DND-41 (cell line): ENCODE data around the gene FASN.

Source experiments
- ATAC-seq: fragments of 200-7000 bp; cut with Tn5 transposase; 3 replicates; pipeline ENCODE4 v1.9.1; 2021; ENCODE audit warnings: low read depth; ENCODE audit not compliant: insufficient read depth
- DNase-seq: peaks from one replicate; pipeline ENCODE4 v3.0.0-alpha.2; 2020
- H2AFZ ChIP-seq: 2 replicates; pipeline ENCODE4 v1.6.0; 2012; ENCODE audit warnings: low read depth, low read length
- H3K27ac ChIP-seq: 2 replicates; pipeline ENCODE4 v1.5.1; 2012; ENCODE audit warnings: low read length, inconsistent platforms
- H3K27me3 ChIP-seq: fragments of 200-600 bp; sonication (generic); 2 replicates; pipeline ENCODE4 v1.6.0; 2012; ENCODE audit warnings: low read length, mild to moderate bottlenecking, inconsistent platforms; ENCODE audit not compliant: insufficient read depth, poor library complexity
- H3K36me3 ChIP-seq: 2 replicates; pipeline ENCODE4 v1.5.1; 2012; ENCODE audit warnings: low read length, inconsistent platforms; ENCODE audit not compliant: insufficient read depth
- H3K4me1 ChIP-seq: 2 replicates; pipeline ENCODE4 v1.5.1; 2012; ENCODE audit warnings: mild to moderate bottlenecking, low read length; ENCODE audit not compliant: insufficient read depth
- H3K4me2 ChIP-seq: 2 replicates; pipeline ENCODE4 v1.6.0; 2012; ENCODE audit warnings: mild to moderate bottlenecking, moderate library complexity, low read length, inconsistent platforms; ENCODE audit not compliant: insufficient read depth
- H3K4me3 ChIP-seq, 2 experiments: fragments of 200-600 bp in 1 of 2; shearing (Covaris generic) in 1 of 2; 2 replicates each; pipeline ENCODE4 v1.5.1; 2012 to 2016; ENCODE audit warnings: inconsistent platforms in 2 of 2, low read length in 2 of 2, mild to moderate bottlenecking in 2 of 2, low read depth in 1 of 2, moderate library complexity in 1 of 2
- H3K79me2 ChIP-seq: 2 replicates; pipeline ENCODE4 v1.6.0; 2012; ENCODE audit warnings: low read length, inconsistent platforms; ENCODE audit not compliant: insufficient read depth
- H3K9ac ChIP-seq: 2 replicates; pipeline ENCODE4 v1.6.0; 2012; ENCODE audit warnings: low read depth, mild to moderate bottlenecking, inconsistent platforms, low read length, moderate library complexity
- H3K9me3 ChIP-seq: 2 replicates; pipeline ENCODE4 v1.5.1; 2012; ENCODE audit warnings: low read length, moderate library complexity, mild to moderate bottlenecking, inconsistent platforms; ENCODE audit not compliant: insufficient read depth, severe bottlenecking
- H4K20me1 ChIP-seq: 2 replicates; pipeline ENCODE4 v1.6.0; 2012; ENCODE audit warnings: low read length; ENCODE audit not compliant: insufficient read depth
- EZH2 ChIP-seq: IDR thresholded peaks from 3 replicates; pipeline ENCODE4 v1.6.1; 2012; ENCODE audit warnings: borderline replicate concordance, low read depth, mild to moderate bottlenecking, moderate library complexity, low read length, inconsistent platforms; ENCODE audit not compliant: severe bottlenecking
- TF ChIP-seq, protein P1 (sequence below): IDR thresholded peaks from 2 replicates; pipeline ENCODE4 v1.5.1; 2012; ENCODE audit warnings: borderline replicate concordance, low read length, moderate library complexity, mild to moderate bottlenecking; ENCODE audit not compliant: poor library complexity, severe bottlenecking; ENCODE audit errors: extremely low read depth

FASN gene

DNA sequence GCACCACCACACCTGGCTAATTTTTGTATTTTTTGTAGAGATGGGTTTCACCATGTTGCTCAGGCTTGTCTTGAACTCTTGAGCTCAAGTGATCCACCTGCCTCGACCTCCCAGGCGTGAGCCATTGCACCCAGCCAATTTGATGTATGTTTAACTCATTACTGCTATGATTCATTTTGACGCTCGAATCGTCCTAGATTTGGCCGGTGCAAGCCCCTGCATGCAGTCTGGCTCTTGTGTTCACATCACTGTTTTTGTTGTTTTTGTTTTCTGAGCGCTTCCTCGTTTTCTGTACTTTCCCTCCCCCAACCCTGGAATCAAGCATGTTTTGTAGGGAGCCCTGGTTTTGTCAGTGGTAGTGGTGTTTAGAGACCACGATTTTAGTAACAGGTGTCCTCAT, 24.6 kb downstream of the FASN start:
- ATAC-seq = no peak
- no peak for TF ChIP-seq EZH2
- TF ChIP-seq, protein P1, sequence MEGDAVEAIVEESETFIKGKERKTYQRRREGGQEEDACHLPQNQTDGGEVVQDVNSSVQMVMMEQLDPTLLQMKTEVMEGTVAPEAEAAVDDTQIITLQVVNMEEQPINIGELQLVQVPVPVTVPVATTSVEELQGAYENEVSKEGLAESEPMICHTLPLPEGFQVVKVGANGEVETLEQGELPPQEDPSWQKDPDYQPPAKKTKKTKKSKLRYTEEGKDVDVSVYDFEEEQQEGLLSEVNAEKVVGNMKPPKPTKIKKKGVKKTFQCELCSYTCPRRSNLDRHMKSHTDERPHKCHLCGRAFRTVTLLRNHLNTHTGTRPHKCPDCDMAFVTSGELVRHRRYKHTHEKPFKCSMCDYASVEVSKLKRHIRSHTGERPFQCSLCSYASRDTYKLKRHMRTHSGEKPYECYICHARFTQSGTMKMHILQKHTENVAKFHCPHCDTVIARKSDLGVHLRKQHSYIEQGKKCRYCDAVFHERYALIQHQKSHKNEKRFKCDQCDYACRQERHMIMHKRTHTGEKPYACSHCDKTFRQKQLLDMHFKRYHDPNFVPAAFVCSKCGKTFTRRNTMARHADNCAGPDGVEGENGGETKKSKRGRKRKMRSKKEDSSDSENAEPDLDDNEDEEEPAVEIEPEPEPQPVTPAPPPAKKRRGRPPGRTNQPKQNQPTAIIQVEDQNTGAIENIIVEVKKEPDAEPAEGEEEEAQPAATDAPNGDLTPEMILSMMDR = no peak

DNA sequence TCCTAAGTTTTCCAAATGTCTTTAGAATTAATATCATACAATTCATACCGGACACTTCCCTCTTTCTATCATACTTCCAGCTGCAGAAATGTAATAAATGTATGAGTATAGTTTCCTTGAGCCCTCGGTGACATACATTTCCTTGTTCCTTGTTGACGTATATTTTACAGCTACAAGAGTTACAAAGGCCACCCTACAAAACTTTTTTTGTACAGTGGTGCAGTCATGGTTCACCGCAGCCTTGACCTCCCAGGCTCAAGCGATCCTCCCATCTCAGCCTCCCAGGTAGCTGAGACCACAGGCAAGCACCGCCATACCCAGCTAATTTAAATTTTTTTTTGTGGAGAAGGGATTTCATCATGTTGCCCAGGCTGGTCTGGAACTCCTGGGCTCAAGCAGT, 25.2 kb downstream of the FASN start:
- TF ChIP-seq, protein P1 = no peak
- no peak for TF ChIP-seq EZH2
- Histone ChIP-seq H2AFZ (no peak overlapping the region), H3K9me3 (no peaks in the 10 kb centered on the region), H3K4me2 (no peak overlapping the region), H3K27ac (no peak overlapping the region), H3K79me2 (no peaks in the 10 kb centered on the region), H3K4me1 (no peaks in the 10 kb centered on the region), H3K4me3 (no peak overlapping the region), H3K27me3 (no peaks in the 10 kb centered on the region), H3K36me3 (peaks cover 2% of the 10 kb centered on the region), H3K9ac (no peak overlapping the region), H4K20me1 (peaks cover 15% of the 10 kb centered on the region)
- ATAC-seq = no peak
- DNase-seq = no peak

More for the DNA sequence above, 24.6 kb downstream of the FASN start:
- H3K36me3 ChIP-seq = peaks cover 8% of the 10 kb centered on the region
- peaks cover 18% of the 10 kb centered on the region for H4K20me1 ChIP-seq
- H3K4me2 ChIP-seq = no peak overlapping the region
- H3K9me3 ChIP-seq = no peaks in the 10 kb centered on the region
- no peak for DNase-seq
- H3K9ac ChIP-seq = no peak overlapping the region
- no peak overlapping the region for H3K4me3 ChIP-seq
- H3K27ac ChIP-seq = no peak overlapping the region
- no peaks in the 10 kb centered on the region for H3K4me1 ChIP-seq
- no peaks in the 10 kb centered on the region for H3K79me2 ChIP-seq
- no peak overlapping the region for H2AFZ ChIP-seq
- no peaks in the 10 kb centered on the region for H3K27me3 ChIP-seq

DNA sequence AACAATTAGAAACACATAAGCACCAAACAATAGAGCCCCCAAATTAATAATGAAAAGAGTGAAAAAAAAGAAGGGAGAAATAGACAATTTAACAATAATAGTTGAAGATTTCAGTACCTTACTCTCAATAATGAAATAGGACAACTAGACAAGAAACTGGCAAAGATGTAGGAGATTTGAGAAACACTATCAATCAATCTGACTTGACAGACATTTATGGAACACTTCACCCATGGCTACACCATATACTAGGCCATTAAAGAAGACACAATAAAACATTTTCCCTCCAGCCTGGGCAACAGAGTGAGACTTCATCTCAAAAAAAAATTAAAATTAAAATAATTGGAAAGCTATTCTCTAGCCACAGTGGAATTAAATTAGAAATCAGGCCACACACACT, 27.4 kb downstream of the FASN start:
- TF ChIP-seq, protein P1 = no peak
- no peak for TF ChIP-seq EZH2
- Histone ChIP-seq H3K4me2 (no peak overlapping the region), H3K27me3 (no peaks in the 10 kb centered on the region), H3K4me1 (peaks cover 11% of the 10 kb centered on the region), H3K9me3 (no peaks in the 10 kb centered on the region), H3K36me3 (no peaks in the 10 kb centered on the region), H3K4me3 (no peak overlapping the region), H3K79me2 (peaks cover 9% of the 10 kb centered on the region; the same call in 1 of the 2 replicates), H2AFZ (no peak overlapping the region), H4K20me1 (no peaks in the 10 kb centered on the region), H3K27ac (no peak overlapping the region), H3K9ac (no peak overlapping the region)
- DNase-seq = no peak
- no peak for ATAC-seq
